ENCODE measurements around the gene ELMO1. TPM values are rescaled to one million over a fixed set of nuclear protein-coding genes. Genes with fewer than 3 reads are reported as not detected.

ELMO1 gene
- total RNA-seq, 2 donors from 2014 or later = 160 to 169 TPM

GRCh38 chr7:37076668-37077067 lies 372.0 kb downstream of the ELMO1 start:
- Mint-ChIP-seq H3K27ac (no peak overlapping the region), H3K27me3 (no peaks in the 10 kb centered on the region), H3K4me3 (no peak overlapping the region), H3K36me3 (ENCODE audit: low read depth) (peaks cover 13% of the 10 kb centered on the region), H3K4me1 (peaks cover 9% of the 10 kb centered on the region)
- no peaks in the 10 kb centered on the region for H3K9me3 ChIP-seq (ENCODE audit: control insufficient read depth, low read length, poor library complexity, severe bottlenecking)
- ATAC-seq (no peak), DNase-seq (no peak)

- H3K27me3 Mint-ChIP-seq = no peaks in the 10 kb centered on the region
- no peaks in the 10 kb centered on the region for H3K9me3 ChIP-seq (ENCODE audit: control insufficient read depth, low read length, poor library complexity, severe bottlenecking)
- peaks cover 6% of the 10 kb centered on the region for H3K36me3 Mint-ChIP-seq (ENCODE audit: low read depth)
- no peak overlapping the region for H3K4me3 Mint-ChIP-seq
- DNase-seq (no peak), ATAC-seq (no peak)
- H3K27ac Mint-ChIP-seq = no peak overlapping the region
- H3K4me1 Mint-ChIP-seq = peaks cover 9% of the 10 kb centered on the region
Measured at GRCh38 chr7:37074370-37074769, 374.3 kb downstream of the ELMO1 start.

- Mint-ChIP-seq H3K36me3 (ENCODE audit: low read depth) (no peaks in the 10 kb centered on the region), H3K27me3 (no peaks in the 10 kb centered on the region), H3K4me1 (peaks cover 9% of the 10 kb centered on the region), H3K27ac (no peak overlapping the region), H3K4me3 (no peak overlapping the region)
- H3K9me3 ChIP-seq (ENCODE audit: control insufficient read depth, low read length, poor library complexity, severe bottlenecking) = no peaks in the 10 kb centered on the region
- no peak for ATAC-seq
- no peak for DNase-seq
Measured at GRCh38 chr7:37071124-37071523, 377.5 kb downstream of the ELMO1 start.

GRCh38 chr7:37070471-37070870 lies 378.2 kb downstream of the ELMO1 start:
- no peak overlapping the region for H3K4me3 Mint-ChIP-seq
- no peak for ATAC-seq

GRCh38 chr7:37070031-37070430 lies 378.6 kb downstream of the ELMO1 start:
- no peaks in the 10 kb centered on the region for H3K27me3 Mint-ChIP-seq
- no peak overlapping the region for H3K4me3 Mint-ChIP-seq
- H3K9me3 ChIP-seq (ENCODE audit: control insufficient read depth, low read length, poor library complexity, severe bottlenecking) = no peaks in the 10 kb centered on the region
- no peak for DNase-seq
- peaks cover 3% of the 10 kb centered on the region for H3K36me3 Mint-ChIP-seq (ENCODE audit: low read depth)
- ATAC-seq = no peak
- H3K27ac Mint-ChIP-seq = no peak overlapping the region
- peaks cover 9% of the 10 kb centered on the region for H3K4me1 Mint-ChIP-seq

More at GRCh38 chr7:37070471-37070870, 378.2 kb downstream of the ELMO1 start:
- Mint-ChIP-seq H3K4me1 (peaks cover 9% of the 10 kb centered on the region), H3K27me3 (no peaks in the 10 kb centered on the region), H3K36me3 (ENCODE audit: low read depth) (no peaks in the 10 kb centered on the region), H3K27ac (no peak overlapping the region)
- no peaks in the 10 kb centered on the region for H3K9me3 ChIP-seq (ENCODE audit: control insufficient read depth, low read length, poor library complexity, severe bottlenecking)
- no peak for DNase-seq

GRCh38 chr7:37069336-37069735 lies 379.3 kb downstream of the ELMO1 start:
- no peaks in the 10 kb centered on the region for H3K9me3 ChIP-seq (ENCODE audit: control insufficient read depth, low read length, poor library complexity, severe bottlenecking)
- Mint-ChIP-seq H3K4me1 (peaks cover 9% of the 10 kb centered on the region), H3K27me3 (no peaks in the 10 kb centered on the region), H3K27ac (no peak overlapping the region), H3K36me3 (ENCODE audit: low read depth) (peaks cover 3% of the 10 kb centered on the region), H3K4me3 (no peak overlapping the region)
- no peak for DNase-seq
- ATAC-seq = no peak

- Mint-ChIP-seq H3K36me3 (ENCODE audit: low read depth) (peaks cover 3% of the 10 kb centered on the region), H3K27ac (no peak overlapping the region), H3K27me3 (no peaks in the 10 kb centered on the region), H3K4me1 (peaks cover 13% of the 10 kb centered on the region), H3K4me3 (no peak overlapping the region)
- no peak for DNase-seq
- no peak for ATAC-seq
- no peaks in the 10 kb centered on the region for H3K9me3 ChIP-seq (ENCODE audit: control insufficient read depth, low read length, poor library complexity, severe bottlenecking)
Measured at GRCh38 chr7:37068902-37069301, 379.8 kb downstream of the ELMO1 start.

- H3K9me3 ChIP-seq (ENCODE audit: control insufficient read depth, low read length, poor library complexity, severe bottlenecking) = no peaks in the 10 kb centered on the region
- Mint-ChIP-seq H3K4me3 (no peak overlapping the region), H3K4me1 (peaks cover 14% of the 10 kb centered on the region), H3K27ac (no peak overlapping the region), H3K27me3 (no peaks in the 10 kb centered on the region), H3K36me3 (ENCODE audit: low read depth) (peaks cover 3% of the 10 kb centered on the region)
- no peak for DNase-seq
- no peak for ATAC-seq
Measured at GRCh38 chr7:37068038-37068437, 380.6 kb downstream of the ELMO1 start.

GRCh38 chr7:37065779-37066271 lies 382.8 kb downstream of the ELMO1 start:
- Mint-ChIP-seq H3K4me3 (no peak overlapping the region), H3K27me3 (no peaks in the 10 kb centered on the region), H3K4me1 (peaks cover 14% of the 10 kb centered on the region), H3K36me3 (ENCODE audit: low read depth) (peaks cover 5% of the 10 kb centered on the region), H3K27ac (no peak overlapping the region)
- DNase-seq = no peak
- no peak for ATAC-seq
- H3K9me3 ChIP-seq (ENCODE audit: control insufficient read depth, low read length, poor library complexity, severe bottlenecking) = no peaks in the 10 kb centered on the region

GRCh38 chr7:37062560-37062859 lies 386.2 kb downstream of the ELMO1 start:
- peaks cover 11% of the 10 kb centered on the region for H3K36me3 Mint-ChIP-seq (ENCODE audit: low read depth)
- no peaks in the 10 kb centered on the region for H3K27me3 Mint-ChIP-seq
- no peak overlapping the region for H3K4me3 Mint-ChIP-seq
- no peak for ATAC-seq
- peaks cover 10% of the 10 kb centered on the region for H3K4me1 Mint-ChIP-seq
- no peaks in the 10 kb centered on the region for H3K9me3 ChIP-seq (ENCODE audit: control insufficient read depth, low read length, poor library complexity, severe bottlenecking)
- no peak for DNase-seq
- no peak overlapping the region for H3K27ac Mint-ChIP-seq

GRCh38 chr7:37061849-37062559 lies 386.7 kb downstream of the ELMO1 start:
- no peaks in the 10 kb centered on the region for H3K27me3 Mint-ChIP-seq
- peaks cover 14% of the 10 kb centered on the region for H3K36me3 Mint-ChIP-seq (ENCODE audit: low read depth)
- DNase-seq (no peak), ATAC-seq (no peak)
- H3K27ac Mint-ChIP-seq = no peak overlapping the region
- H3K9me3 ChIP-seq (ENCODE audit: control insufficient read depth, low read length, poor library complexity, severe bottlenecking) = no peaks in the 10 kb centered on the region
- H3K4me3 Mint-ChIP-seq = no peak overlapping the region
- H3K4me1 Mint-ChIP-seq = peaks cover 10% of the 10 kb centered on the region

GRCh38 chr7:37056234-37056912 lies 392.3 kb downstream of the ELMO1 start:
- H3K4me1 Mint-ChIP-seq = peaks cover 3% of the 10 kb centered on the region
- DNase-seq (no peak), ATAC-seq (no peak)
- peaks cover 13% of the 10 kb centered on the region for H3K36me3 Mint-ChIP-seq (ENCODE audit: low read depth)
- H3K9me3 ChIP-seq (ENCODE audit: control insufficient read depth, low read length, poor library complexity, severe bottlenecking) = no peaks in the 10 kb centered on the region
- H3K27ac Mint-ChIP-seq = no peak overlapping the region
- H3K27me3 Mint-ChIP-seq = no peaks in the 10 kb centered on the region
- no peak overlapping the region for H3K4me3 Mint-ChIP-seq

- ATAC-seq (no peak), DNase-seq (no peak)
- H3K4me3 Mint-ChIP-seq = no peak overlapping the region
- no peaks in the 10 kb centered on the region for H3K9me3 ChIP-seq (ENCODE audit: control insufficient read depth, low read length, poor library complexity, severe bottlenecking)
- H3K36me3 Mint-ChIP-seq (ENCODE audit: low read depth) = peaks cover 8% of the 10 kb centered on the region
- no peaks in the 10 kb centered on the region for H3K27me3 Mint-ChIP-seq
- H3K4me1 Mint-ChIP-seq = peaks cover 7% of the 10 kb centered on the region
- H3K27ac Mint-ChIP-seq = no peak overlapping the region
Measured at GRCh38 chr7:37054624-37055241, 393.9 kb downstream of the ELMO1 start.

Data from T-helper 17 cell (primary cell).